ENCODE measurements around the gene BCOR.

- TF ChIP-seq CTCF (IDR thresholded peaks at IDR 0.05) (no peak), POLR2A (IDR thresholded peaks at IDR 0.05) (no peak), POLR2AphosphoS5 (IDR thresholded peaks at IDR 0.05) (no peak)
These were observed 85.5 kb downstream of the BCOR start for GRCh38 chrX:40012039-40012867.

Measured in breast epithelium (tissue), 3 donors.